Osteocyte (in vitro differentiated cells): Measurements from ENCODE around the gene ZBTB34. TPM values are rescaled to one million over a fixed set of nuclear protein-coding genes. Genes with fewer than 3 reads are reported as not detected.
"Not testable (repeated sequence)": the region's sequence is repeated elsewhere in the genome, so short reads cannot be mapped to it uniquely, and the experiment has no call there.

Experiments
- DNase-seq: peaks from one replicate; pipeline ENCODE4 v3.0.0; 2021; ENCODE audit warnings: mixed read lengths; ENCODE audit not compliant: unreplicated experiment; ENCODE audit errors: extremely low spot score
- H3K27ac Mint-ChIP-seq: one replicate; pipeline ENCODE4 v1.8.0; 2021; ENCODE audit warnings: mild to moderate bottlenecking, mixed read lengths; ENCODE audit not compliant: unreplicated experiment
- H3K27me3 Mint-ChIP-seq: one replicate; pipeline ENCODE4 v1.8.0; 2021; ENCODE audit warnings: mixed read lengths; ENCODE audit not compliant: unreplicated experiment
- H3K36me3 Mint-ChIP-seq: one replicate; pipeline ENCODE4 v1.8.0; 2021; ENCODE audit warnings: mixed read lengths; ENCODE audit not compliant: unreplicated experiment
- H3K4me1 Mint-ChIP-seq: one replicate; pipeline ENCODE4 v1.8.0; 2021; ENCODE audit warnings: mixed read lengths; ENCODE audit not compliant: unreplicated experiment
- H3K4me3 Mint-ChIP-seq: one replicate; pipeline ENCODE4 v1.8.0; 2021; ENCODE audit warnings: mild to moderate bottlenecking, moderate library complexity, mixed read lengths; ENCODE audit not compliant: unreplicated experiment
- H3K9me3 Mint-ChIP-seq: one replicate; pipeline ENCODE4 v1.8.0; 2021; ENCODE audit warnings: mixed read lengths; ENCODE audit not compliant: unreplicated experiment
- CTCF ChIP-seq: fragments of 200-600 bp; sonication (generic); IDR thresholded peaks from 2 replicates; pipeline ENCODE4 v1.5.0; 2021; ENCODE audit warnings: antibody characterized with exemption, mild to moderate bottlenecking, moderate library complexity
- long read RNA-seq: library from polyadenylated mRNA; unstranded; transcript quantifications from one replicate; pipeline ENCODE4 v2.0.0, GENCODE V29; 2021
- total RNA-seq: library from RNA; stranded (reverse); gene quantifications from 2 replicates; pipeline ENCODE4 v1.2.1, GENCODE V29; 2021

ZBTB34 gene
- 13.9 and 14.0 TPM in 2 replicates for total RNA-seq
- long read RNA-seq, full-length matches to known transcripts, result 7 of 7 reads
- long read RNA-seq, partial matches to known transcripts, result 0 of 7 reads
- long read RNA-seq, other reads (novel, unspliced or antisense), result 0 of 7 reads

DNA sequence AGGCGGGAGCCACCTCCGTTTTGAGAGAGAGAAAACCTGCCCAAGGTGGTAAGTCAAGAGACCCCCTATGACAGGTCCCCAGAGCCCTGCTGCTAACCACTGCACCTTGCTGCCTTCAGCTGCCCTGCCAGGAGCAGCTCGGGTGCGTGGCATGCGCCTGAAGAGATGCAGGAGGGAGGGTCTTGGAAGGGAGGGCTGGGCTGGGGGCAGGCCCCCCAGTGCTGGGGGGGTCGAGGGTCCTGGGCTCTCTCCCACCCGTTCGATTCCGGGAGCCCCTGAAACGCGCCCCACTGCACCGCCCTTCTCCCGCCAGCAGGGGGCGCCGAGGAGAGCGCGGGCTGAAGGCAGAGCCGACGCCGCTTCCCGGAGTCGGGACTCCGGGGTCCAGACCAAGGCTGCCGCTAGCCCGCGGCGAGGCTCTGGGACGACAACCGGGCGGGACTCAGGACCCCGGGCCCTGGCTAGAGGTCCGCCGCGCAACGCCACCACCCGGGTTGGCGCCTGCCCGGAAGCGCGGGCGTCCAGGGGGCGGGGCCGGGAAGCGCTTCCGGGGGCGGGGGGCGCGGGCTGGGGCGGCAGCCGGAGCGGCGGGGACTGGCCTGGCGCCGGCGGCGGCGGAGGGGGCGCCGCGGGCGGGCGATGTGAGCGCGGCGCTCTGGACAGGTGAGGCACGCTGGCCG is at the start of gene ZBTB34:
TSS of gene ZBTB34 (plus strand) at position 563 of the 680 bp plus-strand sequence. CDS start 18,761 bp downstream, outside the sequence.
- peak; percentile 100 for TF ChIP-seq CTCF
- H3K4me1 Mint-ChIP-seq, result peaks cover 21% of the 10 kb centered on the region
- peak within 1 kb of the TSS; percentile 75 for H3K27ac Mint-ChIP-seq
- no peaks in the 10 kb centered on the region for H3K9me3 Mint-ChIP-seq
- peak within 1 kb of the TSS; percentile 86 for H3K4me3 Mint-ChIP-seq
- H3K36me3 Mint-ChIP-seq, result peaks cover 6% of the 10 kb centered on the region
- H3K27me3 Mint-ChIP-seq, result peaks cover 25% of the 10 kb centered on the region
- peak; percentile 92 for DNase-seq

DNA sequence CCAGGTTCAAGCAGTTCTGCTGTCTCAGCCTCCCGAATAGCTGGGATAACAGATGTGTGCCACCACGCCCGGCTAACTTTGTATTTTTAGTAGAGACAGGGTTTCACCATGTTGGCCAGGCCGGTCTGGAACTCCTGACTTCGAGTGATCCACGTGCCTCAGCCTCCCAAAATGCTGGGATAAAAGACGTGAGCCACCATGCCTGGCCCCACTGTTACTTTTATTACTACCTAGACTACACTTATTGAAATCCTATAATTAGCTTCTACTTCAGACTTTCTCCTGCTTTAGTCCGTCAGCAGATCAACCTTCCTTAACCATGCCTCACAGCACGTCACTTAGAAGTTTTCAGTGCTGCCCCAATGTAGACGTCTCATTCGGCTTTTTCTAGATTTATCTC is 47.4 kb upstream of the ZBTB34 start:
- no peak overlapping the region for H3K4me3 Mint-ChIP-seq
- peaks cover 6% of the 10 kb centered on the region for H3K4me1 Mint-ChIP-seq
- DNase-seq, result peak; percentile 46
- H3K36me3 Mint-ChIP-seq, result peaks cover 46% of the 10 kb centered on the region
- no peak overlapping the region for H3K27ac Mint-ChIP-seq
- no peaks in the 10 kb centered on the region for H3K27me3 Mint-ChIP-seq
- no peak for TF ChIP-seq CTCF
- peaks cover 7% of the 10 kb centered on the region for H3K9me3 Mint-ChIP-seq

GRCh38 chr9:126814091-126814490 is 46.3 kb upstream of the ZBTB34 start:
- Mint-ChIP-seq H3K27ac (no peak overlapping the region), H3K4me1 (peaks cover 6% of the 10 kb centered on the region), H3K9me3 (peaks cover 16% of the 10 kb centered on the region), H3K4me3 (no peak overlapping the region), H3K27me3 (no peaks in the 10 kb centered on the region), H3K36me3 (peaks cover 56% of the 10 kb centered on the region)
- TF ChIP-seq CTCF, result no peak
- DNase-seq, result no peak

DNA sequence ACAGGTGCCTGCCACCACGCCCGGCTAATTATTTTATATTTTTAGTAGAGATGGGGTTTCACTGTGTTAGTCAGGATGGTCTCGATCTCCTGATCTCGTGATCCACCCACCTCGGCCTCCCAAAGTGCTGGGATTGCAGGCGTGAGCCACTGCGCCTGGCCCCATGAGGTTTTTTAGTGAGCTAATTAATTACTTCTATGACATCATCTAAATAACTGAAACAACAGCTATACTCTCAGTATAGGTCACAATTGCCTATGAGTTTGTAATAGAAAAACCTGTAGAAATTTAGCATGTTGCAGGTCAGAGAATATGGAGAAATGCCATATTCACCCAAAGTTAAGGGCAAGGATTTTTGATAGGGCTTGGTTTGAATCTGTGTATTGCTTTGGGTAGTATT is 42.8 kb upstream of the ZBTB34 start:
- not testable (repeated sequence) for H3K4me3 Mint-ChIP-seq, H3K27ac Mint-ChIP-seq, H3K27me3 Mint-ChIP-seq, DNase-seq, H3K4me1 Mint-ChIP-seq
- peaks cover 26% of the 10 kb centered on the region for H3K9me3 Mint-ChIP-seq
- H3K36me3 Mint-ChIP-seq, result peaks cover 69% of the 10 kb centered on the region

DNA sequence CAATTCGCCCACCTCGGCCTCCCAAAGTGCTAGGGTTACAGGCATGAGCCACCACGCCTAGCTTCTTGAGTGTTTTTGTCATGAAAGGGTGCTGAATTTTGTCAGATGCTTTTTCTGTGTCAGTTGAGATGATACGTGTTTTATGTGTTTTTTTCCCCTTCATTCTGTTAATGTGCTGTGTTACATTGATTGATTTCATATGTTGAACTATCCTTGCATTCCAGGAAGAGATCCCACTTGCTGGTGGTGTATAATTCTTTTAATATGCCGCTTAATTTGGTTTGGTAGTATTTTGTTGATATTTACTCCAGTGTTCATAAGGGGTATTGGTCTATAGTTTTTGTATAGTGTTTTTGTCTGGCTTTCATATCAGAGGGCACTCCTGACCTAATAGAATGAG is 42.0 kb upstream of the ZBTB34 start:
- H3K27ac Mint-ChIP-seq, result no peak overlapping the region
- DNase-seq, result peak; percentile 60
- TF ChIP-seq CTCF, result no peak
- H3K4me3 Mint-ChIP-seq, result no peak overlapping the region
- no peaks in the 10 kb centered on the region for H3K27me3 Mint-ChIP-seq
- peaks cover 6% of the 10 kb centered on the region for H3K4me1 Mint-ChIP-seq
- peaks cover 26% of the 10 kb centered on the region for H3K9me3 Mint-ChIP-seq
- H3K36me3 Mint-ChIP-seq, result peaks cover 67% of the 10 kb centered on the region
